Astrocyte of the spinal cord (primary cell): Measurements from ENCODE around the gene RTL1.

Source experiments
- DNase-seq: peaks from one replicate; pipeline ENCODE4 v3.0.0; 2011; ENCODE audit warnings: low read depth, low spot score
- H3K4me3 ChIP-seq: 2 replicates; pipeline ENCODE4 v1.5.1; 2011; ENCODE audit warnings: low read depth, mild to moderate bottlenecking, low read length, moderate library complexity
- in situ Hi-C: cut with HindIII; loops from 2 replicates; pipeline ENCODE4 v1.10.0; 2017; ENCODE audit warnings: low sequenced_read_pairs
- TF ChIP-seq, protein P1 (sequence below): IDR thresholded peaks from 2 replicates; pipeline ENCODE4 v1.5.1; 2012; ENCODE audit warnings: low read depth, mild to moderate bottlenecking, low read length, inconsistent platforms

RTL1 gene

DNA sequence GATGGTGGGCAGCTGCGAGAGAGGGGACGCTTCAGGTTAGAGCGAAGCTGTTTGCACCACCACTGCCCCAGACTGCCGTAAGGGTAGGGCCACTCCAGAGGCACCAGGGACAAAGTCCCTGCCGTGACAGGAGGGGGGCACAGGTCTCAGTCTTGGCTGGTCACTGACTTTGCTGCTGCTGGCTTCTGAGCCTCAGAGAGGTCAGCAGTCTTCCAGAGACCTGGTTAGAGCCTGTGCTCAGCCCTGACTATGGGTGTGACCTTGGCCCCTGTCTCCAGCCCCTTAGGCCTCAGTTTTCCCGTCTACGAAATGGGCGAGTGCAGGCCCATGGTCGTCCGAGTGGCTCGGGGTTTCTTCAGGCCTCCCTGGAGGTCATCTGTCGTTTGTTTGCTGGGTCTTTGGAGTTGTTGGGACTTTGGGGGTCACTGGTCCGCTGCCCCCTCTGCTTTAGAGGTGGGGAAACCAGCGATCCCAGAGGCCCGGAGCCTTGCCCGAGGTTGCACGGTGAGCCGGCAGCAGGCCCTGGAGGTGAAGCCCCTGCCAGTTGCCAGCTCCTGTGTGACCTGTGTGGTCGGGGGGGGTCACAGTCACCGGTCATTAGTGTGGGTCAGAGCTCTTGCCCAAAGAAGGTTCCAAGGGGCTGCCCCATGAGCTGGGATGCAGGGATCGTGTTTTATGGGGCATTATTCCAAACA lies 62.3 kb downstream of the RTL1 start:
- no peak for DNase-seq
- H3K4me3 ChIP-seq = no peak overlapping the region
- TF ChIP-seq, protein P1, sequence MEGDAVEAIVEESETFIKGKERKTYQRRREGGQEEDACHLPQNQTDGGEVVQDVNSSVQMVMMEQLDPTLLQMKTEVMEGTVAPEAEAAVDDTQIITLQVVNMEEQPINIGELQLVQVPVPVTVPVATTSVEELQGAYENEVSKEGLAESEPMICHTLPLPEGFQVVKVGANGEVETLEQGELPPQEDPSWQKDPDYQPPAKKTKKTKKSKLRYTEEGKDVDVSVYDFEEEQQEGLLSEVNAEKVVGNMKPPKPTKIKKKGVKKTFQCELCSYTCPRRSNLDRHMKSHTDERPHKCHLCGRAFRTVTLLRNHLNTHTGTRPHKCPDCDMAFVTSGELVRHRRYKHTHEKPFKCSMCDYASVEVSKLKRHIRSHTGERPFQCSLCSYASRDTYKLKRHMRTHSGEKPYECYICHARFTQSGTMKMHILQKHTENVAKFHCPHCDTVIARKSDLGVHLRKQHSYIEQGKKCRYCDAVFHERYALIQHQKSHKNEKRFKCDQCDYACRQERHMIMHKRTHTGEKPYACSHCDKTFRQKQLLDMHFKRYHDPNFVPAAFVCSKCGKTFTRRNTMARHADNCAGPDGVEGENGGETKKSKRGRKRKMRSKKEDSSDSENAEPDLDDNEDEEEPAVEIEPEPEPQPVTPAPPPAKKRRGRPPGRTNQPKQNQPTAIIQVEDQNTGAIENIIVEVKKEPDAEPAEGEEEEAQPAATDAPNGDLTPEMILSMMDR = no peak
- in situ Hi-C loops = no loop called here

DNA sequence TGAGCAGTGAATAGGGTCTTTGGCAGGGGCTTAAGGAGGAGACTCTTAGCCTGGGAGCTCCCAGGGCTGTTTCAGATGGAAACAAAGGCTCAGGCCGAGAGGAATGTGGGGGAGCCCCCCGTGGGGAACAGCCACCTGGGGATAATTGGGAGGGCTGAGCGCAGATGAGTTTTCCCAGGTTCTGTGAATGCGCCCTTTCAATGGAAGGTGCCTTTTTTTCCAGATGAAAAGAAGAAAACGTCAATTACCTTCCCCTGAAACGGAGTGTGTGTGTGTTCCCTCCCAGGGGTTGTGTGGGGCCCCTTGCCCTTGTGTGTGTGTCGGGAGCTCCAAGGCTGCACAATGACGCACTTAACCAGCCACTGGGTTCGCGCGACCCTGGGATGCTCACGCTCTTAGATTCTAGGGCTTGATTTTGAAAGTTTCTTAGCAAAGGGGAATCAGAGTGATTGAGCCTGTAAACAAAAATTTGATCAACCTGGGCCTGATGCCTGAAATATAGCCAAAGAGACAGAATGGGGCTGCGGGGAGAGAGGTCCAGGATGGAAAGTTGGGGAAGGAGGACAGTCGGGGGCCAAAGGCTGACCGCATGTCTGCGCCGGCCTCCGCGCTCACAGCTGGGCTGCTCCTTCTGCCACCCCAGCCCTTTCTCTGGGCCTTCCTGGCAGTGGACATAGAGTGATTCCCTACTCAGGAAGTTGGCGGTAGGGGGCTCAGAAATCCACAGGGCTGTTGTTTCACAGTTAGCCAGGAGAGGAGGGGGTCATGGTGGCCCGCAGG lies 63.0 kb downstream of the RTL1 start:
- in situ Hi-C loops = no loop called here
- DNase-seq = no peak

DNA sequence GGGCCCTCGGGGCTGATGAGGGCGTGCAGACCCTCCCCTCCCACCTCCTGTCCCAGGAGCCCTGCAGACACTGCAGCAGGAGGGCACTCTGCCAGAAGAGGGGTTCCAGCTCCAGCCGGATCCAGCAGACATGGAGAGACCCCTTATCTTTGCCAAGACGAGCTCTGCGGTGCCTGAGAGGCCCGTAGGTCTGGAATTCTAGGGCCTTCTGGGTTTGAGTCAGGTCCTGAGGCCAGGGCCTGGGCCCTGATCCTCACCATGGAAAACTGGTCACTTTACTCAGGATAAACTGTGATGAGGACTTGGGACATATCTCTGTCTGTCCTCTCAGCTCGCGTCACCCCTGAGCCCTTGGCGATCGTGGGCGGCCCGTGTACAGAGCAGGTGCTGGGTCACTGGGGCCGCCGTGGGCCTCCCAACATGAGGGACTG lies 63.8 kb downstream of the RTL1 start:
- H3K4me3 ChIP-seq = no peak overlapping the region
- in situ Hi-C loops = no loop called here
- TF ChIP-seq, protein P1 = no peak
- DNase-seq = no peak

More for the DNA sequence above, 63.0 kb downstream of the RTL1 start:
- TF ChIP-seq, protein P1 = no peak
- no peak overlapping the region for H3K4me3 ChIP-seq

DNA sequence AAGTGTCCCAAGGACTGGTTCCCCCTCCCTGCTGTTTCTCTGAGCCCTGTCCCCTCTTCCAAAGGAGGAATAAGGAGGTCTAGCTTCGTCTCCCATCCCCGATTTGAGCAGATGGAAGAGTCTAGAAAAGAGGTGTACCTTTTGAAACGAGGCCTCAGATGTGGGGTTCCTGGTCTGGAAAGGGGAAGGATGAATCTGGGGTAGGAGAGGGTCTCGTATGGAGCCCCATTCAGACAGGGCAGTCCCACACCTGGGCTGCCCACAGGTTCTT lies 64.3 kb downstream of the RTL1 start:
- in situ Hi-C loops = no loop called here
- TF ChIP-seq, protein P1 = no peak
- DNase-seq = no peak
- no peak overlapping the region for H3K4me3 ChIP-seq

DNA sequence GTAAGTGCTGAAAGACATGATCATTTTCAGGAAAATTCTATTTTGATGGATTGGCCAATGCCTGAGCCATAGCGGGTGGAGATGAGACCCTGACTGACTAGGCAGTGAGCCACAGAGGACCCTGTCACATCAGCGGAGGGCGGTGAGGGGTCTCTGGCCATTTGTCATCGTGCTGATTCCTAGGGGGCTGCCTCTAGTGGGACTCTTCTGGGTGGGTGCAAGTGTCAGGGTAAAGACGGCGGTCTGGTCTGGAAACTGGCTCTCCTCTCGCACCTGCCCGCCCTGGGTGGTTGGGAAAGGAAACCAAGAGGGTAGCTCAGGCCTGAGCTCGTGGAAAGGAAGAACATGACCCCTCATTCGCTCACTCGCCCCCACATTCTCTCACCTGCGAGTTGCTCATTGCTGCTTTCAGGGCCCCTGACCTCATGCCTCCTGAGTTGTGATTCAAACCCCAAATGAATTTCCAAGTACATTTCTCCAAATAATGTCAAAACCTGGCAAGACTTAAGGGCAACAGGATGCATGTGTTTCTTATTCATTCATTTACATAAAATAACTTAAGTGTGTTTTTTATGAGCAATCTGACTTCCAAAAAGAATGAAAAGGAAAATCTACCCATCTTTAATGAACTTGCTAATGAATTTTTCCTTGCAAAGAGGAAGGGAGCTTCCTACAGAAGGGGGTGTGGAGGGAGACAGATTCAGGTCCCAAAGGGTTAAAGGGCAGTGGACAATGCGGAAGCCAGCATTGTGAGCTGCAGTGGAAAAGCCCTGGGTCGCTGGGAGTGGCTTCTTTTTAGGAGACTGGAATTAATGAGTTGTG lies 64.8 kb downstream of the RTL1 start:
- H3K4me3 ChIP-seq = no peak overlapping the region
- in situ Hi-C loops = no loop called here
- TF ChIP-seq, protein P1 = no peak

DNA sequence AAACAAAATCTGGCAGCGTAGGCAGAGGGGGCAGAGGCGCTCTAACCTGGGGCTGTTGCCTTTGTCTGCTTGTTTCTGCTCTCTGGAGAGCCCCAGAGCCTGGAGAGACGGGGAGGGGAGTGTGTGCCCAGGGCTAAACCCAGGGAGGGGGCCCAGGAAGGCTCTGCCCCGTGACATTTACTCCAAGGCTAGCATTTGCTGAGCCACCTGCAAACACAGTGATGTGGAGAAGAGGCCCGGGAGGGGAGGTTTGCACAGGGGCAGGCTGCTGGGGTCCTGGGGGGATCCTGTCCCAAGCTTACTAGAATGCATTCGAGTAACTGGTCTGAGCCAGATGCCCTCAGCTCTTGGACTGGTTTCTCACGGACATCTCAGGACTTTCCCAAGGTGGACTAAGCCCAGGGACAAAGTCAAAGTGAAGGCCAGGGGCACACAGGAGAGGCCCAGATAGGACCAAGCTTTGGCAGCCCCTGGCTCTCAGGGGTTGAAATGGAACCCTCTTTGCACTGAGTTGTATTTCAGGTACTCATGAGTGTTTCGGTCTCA lies 65.6 kb downstream of the RTL1 start:
- no peak for DNase-seq
- H3K4me3 ChIP-seq = no peak overlapping the region
- TF ChIP-seq, protein P1 = no peak
- in situ Hi-C loops = no loop called here

More for the DNA sequence above, 64.8 kb downstream of the RTL1 start:
- DNase-seq = no peak
